Measurements from ENCODE around the gene CEP70.
A peak's percentile ranks its signal among the peaks of the same experiment; 100 is the strongest.

The CEP70 gene, protein sequence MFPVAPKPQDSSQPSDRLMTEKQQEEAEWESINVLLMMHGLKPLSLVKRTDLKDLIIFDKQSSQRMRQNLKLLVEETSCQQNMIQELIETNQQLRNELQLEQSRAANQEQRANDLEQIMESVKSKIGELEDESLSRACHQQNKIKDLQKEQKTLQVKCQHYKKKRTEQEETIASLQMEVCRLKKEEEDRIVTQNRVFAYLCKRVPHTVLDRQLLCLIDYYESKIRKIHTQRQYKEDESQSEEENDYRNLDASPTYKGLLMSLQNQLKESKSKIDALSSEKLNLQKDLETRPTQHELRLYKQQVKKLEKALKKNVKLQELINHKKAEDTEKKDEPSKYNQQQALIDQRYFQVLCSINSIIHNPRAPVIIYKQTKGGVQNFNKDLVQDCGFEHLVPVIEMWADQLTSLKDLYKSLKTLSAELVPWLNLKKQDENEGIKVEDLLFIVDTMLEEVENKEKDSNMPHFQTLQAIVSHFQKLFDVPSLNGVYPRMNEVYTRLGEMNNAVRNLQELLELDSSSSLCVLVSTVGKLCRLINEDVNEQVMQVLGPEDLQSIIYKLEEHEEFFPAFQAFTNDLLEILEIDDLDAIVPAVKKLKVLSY

DNA sequence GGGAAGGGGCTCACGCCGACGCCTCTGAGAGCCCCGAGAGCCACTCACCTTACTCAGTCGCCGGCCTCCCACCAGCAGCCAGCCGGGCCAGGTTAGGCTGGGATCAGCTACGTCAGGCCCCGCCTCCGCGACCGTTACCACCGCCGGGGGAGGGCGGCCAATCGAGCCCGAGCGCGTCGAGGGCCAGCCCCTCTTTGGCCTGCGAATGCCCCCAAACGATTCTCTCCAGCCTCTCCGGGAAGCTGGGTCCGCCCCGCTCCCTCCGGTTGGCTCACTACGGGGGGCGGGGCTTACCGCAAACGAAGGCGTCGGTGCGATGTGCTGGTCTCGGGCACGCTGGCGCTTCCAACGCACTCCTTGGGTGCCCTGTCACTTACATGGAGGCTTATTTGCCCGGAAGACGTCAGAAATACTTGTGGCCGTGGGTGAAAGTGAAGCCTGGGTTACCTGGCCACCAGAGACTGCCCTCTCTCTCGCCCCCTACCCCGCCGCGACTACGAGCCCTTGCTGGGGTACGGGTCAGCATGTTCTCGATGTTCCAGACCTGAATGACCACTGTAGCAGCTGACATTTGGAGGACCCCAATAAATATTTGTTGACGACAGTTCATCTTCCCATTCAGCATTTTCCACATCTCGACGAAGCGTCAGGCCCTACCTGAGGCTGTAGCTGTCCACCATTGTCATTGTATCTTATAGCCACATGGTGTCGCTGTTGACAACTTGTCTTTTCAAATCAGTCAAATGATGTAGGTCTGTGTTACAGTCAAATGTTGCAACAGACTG, at the start of gene CEP70:
Gene CEP70 (minus strand): TSS at position 111 of the 785 bp plus-strand sequence. CDS start 21,333 bp downstream, outside the sequence.
- TF ChIP-seq, protein P1, sequence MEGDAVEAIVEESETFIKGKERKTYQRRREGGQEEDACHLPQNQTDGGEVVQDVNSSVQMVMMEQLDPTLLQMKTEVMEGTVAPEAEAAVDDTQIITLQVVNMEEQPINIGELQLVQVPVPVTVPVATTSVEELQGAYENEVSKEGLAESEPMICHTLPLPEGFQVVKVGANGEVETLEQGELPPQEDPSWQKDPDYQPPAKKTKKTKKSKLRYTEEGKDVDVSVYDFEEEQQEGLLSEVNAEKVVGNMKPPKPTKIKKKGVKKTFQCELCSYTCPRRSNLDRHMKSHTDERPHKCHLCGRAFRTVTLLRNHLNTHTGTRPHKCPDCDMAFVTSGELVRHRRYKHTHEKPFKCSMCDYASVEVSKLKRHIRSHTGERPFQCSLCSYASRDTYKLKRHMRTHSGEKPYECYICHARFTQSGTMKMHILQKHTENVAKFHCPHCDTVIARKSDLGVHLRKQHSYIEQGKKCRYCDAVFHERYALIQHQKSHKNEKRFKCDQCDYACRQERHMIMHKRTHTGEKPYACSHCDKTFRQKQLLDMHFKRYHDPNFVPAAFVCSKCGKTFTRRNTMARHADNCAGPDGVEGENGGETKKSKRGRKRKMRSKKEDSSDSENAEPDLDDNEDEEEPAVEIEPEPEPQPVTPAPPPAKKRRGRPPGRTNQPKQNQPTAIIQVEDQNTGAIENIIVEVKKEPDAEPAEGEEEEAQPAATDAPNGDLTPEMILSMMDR (IDR thresholded peaks at IDR 0.05; ENCODE audit: low read depth, low read length, missing control alignments) = peak; percentile 82
- in situ Hi-C loops (cut with HindIII; ENCODE audit: low sequenced_read_pairs) = no loop called here
- peak within 1 kb of the TSS; percentile 88 for H3K4me3 ChIP-seq (ENCODE audit: low read depth, low read length)
- peak; percentile 94 for DNase-seq (ENCODE audit: low read depth)

DNA sequence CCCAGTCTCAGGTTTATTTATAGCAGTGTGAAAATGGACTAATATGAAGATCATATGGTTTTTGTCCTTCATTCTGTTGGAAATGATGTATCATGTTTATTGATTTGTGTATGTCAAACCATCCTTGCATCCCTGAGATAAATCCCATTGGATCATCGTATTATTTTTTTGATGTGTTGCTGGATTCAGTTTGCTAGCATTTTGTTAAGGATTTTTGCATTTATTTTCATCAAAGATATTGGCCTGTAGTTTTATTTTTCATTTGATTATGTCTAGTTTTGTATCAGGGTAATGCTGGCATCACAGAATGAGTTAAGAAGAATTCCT, 48.8 kb upstream of the CEP70 start:
- DNase-seq (ENCODE audit: low read depth) = no peak
- TF ChIP-seq, protein P1 (IDR thresholded peaks at IDR 0.05; ENCODE audit: low read depth, low read length, missing control alignments) = no peak
- H3K4me3 ChIP-seq (ENCODE audit: low read depth, low read length) = no peak overlapping the region
- in situ Hi-C loops (cut with HindIII; ENCODE audit: low sequenced_read_pairs) = no loop called here

DNA sequence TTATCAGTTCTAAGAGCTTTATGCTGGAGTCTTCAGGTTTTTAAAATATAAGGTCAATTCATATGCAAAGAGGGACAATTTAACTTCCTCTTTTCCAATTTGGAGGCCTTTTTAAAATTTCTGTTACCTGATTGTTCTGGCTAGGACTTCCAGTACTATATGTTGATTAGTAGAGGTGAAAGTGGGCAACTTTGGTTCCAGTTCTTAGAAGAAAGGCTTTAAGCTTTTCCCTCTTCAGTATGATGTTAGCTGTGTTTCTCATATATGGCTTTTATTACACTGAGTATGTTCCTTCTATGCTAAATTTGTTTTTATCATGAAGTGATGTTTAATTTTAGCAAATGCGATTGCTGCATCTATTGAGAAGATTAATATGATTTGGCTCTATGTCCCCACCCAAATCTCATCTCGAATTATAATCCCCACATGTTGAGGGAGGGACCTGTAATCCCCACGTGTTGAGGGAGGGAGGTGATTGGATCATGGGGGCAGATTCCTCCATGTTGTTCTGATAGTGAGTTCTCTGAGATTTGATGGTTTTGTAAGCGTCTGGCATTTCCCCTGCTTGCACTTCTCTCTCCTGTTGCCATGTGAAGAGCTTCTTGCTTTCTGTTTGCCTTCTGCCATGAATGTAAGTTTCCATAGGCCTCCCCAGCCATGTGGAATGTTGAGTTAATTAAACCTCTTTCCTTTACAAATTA, 48.3 kb upstream of the CEP70 start:
- no peak for DNase-seq (ENCODE audit: low read depth)
- TF ChIP-seq, protein P1 (IDR thresholded peaks at IDR 0.05; ENCODE audit: low read depth, low read length, missing control alignments) = no peak
- in situ Hi-C loops (cut with HindIII; ENCODE audit: low sequenced_read_pairs) = no loop called here
- no peak overlapping the region for H3K4me3 ChIP-seq (ENCODE audit: low read depth, low read length)

DNA sequence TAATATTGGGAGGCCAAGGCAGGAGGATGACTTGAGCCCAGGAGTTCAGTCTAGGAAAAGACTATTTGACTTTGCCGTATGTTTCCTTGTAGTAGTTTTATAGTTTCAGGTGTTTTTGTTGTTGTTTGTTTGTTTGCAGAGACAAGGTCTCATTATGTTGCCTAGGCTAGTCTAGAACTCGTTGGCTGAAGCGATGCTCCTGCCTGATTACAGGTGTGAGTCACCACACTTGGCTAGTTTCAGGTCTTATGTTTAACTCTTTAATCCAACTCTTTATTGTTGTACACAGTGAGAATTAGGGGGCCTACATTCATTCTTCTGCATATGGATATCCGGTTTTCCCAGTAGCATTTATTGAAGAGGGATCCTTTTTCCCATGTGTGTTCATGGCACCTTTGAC, 46.5 kb upstream of the CEP70 start:
- no peak overlapping the region for H3K4me3 ChIP-seq (ENCODE audit: low read depth, low read length)
- TF ChIP-seq, protein P1 (IDR thresholded peaks at IDR 0.05; ENCODE audit: low read depth, low read length, missing control alignments) = no peak
- in situ Hi-C loops (cut with HindIII; ENCODE audit: low sequenced_read_pairs) = no loop called here
- DNase-seq (ENCODE audit: low read depth) = no peak

DNA sequence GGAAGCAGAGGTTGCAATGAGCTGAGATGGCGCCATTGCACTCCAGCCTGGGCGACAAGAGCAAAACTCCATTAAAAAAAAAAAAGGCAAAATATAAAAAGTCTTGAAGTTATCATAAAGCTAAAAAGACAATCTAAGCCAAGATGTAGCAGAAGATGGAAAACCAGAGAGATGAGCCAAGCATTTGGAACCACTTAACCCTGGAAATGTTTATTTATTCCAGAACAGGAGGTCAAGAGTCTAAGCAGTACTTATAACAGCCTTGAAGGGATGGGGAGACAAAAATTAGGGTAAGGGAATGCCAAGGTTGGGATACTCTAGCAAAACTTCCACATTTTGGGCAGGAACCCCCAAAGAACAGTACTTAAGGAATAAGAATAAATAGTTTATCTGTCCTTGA, 44.6 kb upstream of the CEP70 start:
- DNase-seq (ENCODE audit: low read depth) = no peak
- no peak overlapping the region for H3K4me3 ChIP-seq (ENCODE audit: low read depth, low read length)
- in situ Hi-C loops (cut with HindIII; ENCODE audit: low sequenced_read_pairs) = no loop called here
- TF ChIP-seq, protein P1 (IDR thresholded peaks at IDR 0.05; ENCODE audit: low read depth, low read length, missing control alignments) = no peak

DNA sequence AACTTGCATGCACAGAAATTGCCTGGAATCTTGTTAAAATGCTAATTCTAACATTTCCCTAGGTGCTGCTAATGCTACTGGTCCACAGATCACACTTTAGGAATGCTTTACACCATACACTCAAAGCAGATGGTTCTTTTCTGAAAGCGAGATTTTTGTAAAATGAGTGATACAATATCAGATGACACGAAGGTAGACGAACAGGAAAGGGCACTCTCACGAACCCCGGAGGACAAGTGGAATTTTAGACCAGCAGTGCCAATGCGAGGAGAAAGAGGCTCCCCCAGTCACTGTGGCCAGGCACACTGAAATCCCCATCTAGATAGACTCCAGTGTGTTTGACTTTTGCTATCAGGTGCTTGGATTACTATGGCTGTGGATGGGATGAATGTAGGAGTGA, 35.5 kb upstream of the CEP70 start:
- in situ Hi-C loops (cut with HindIII; ENCODE audit: low sequenced_read_pairs) = no loop called here
- TF ChIP-seq, protein P1 (IDR thresholded peaks at IDR 0.05; ENCODE audit: low read depth, low read length, missing control alignments) = no peak
- DNase-seq (ENCODE audit: low read depth) = no peak
- no peak overlapping the region for H3K4me3 ChIP-seq (ENCODE audit: low read depth, low read length)
